ENCODE data around the gene BRD3OS. TPM values are rescaled to one million over a fixed set of nuclear protein-coding genes. Genes with fewer than 3 reads are reported as not detected.

Gene BRD3OS
- total RNA-seq, 1 experiment from 2014 or later: 13.6 TPM

GRCh38 chr9:134047868-134048581, 22.7 kb downstream of the BRD3OS start:
- ChIA-PET POLR2A (ENCODE audit: unreplicated experiment) (no interaction called here), CTCF (no interaction called here)

GRCh38 chr9:134048582-134048968, 23.3 kb downstream of the BRD3OS start:
- Histone ChIP-seq H3K9me3 (ENCODE audit: low read length) (no peaks in the 10 kb centered on the region), H3K27ac (ENCODE audit: low read length) (no peak overlapping the region), H3K4me3 (ENCODE audit: low read length) (no peak overlapping the region), H2AFZ (ENCODE audit: low read length) (no peak overlapping the region), H3K4me2 (ENCODE audit: low read length) (no peak overlapping the region), H3K79me2 (ENCODE audit: low read length) (no peaks in the 10 kb centered on the region), H3K36me3 (ENCODE audit: low read depth, low read length) (no peaks in the 10 kb centered on the region), H3K9me2 (replicated peaks; ENCODE audit: low read length) (no peaks in the 10 kb centered on the region), H3K27me3 (ENCODE audit: low read length) (no peaks in the 10 kb centered on the region), H4K20me1 (ENCODE audit: low read length) (no peaks in the 10 kb centered on the region), H3K4me1 (ENCODE audit: insufficient read depth, low read length) (no peaks in the 10 kb centered on the region), H3K9ac (ENCODE audit: low read length) (no peak overlapping the region), H3F3A (ENCODE audit: low read length, unreplicated experiment) (no peaks in the 10 kb centered on the region)
- no peak for DNase-seq
- ATAC-seq: no peak
- no TSS peak for BruUV-seq (replicated peaks)
- intact Hi-C loops (cut with micrococcal nuclease): no loop called here
- ChIA-PET POLR2A (ENCODE audit: unreplicated experiment) (no interaction called here), CTCF (no interaction called here)
- TF ChIP-seq EZH2phosphoT487 (IDR thresholded peaks at IDR 0.05; ENCODE audit: borderline replicate concordance, low read length): no peak
- TF ChIP-seq, protein P1, sequence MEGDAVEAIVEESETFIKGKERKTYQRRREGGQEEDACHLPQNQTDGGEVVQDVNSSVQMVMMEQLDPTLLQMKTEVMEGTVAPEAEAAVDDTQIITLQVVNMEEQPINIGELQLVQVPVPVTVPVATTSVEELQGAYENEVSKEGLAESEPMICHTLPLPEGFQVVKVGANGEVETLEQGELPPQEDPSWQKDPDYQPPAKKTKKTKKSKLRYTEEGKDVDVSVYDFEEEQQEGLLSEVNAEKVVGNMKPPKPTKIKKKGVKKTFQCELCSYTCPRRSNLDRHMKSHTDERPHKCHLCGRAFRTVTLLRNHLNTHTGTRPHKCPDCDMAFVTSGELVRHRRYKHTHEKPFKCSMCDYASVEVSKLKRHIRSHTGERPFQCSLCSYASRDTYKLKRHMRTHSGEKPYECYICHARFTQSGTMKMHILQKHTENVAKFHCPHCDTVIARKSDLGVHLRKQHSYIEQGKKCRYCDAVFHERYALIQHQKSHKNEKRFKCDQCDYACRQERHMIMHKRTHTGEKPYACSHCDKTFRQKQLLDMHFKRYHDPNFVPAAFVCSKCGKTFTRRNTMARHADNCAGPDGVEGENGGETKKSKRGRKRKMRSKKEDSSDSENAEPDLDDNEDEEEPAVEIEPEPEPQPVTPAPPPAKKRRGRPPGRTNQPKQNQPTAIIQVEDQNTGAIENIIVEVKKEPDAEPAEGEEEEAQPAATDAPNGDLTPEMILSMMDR (conservative IDR thresholded peaks at IDR 0.05; ENCODE audit: low read depth, low read length): no peak
- no peak for TF ChIP-seq EZH2 (IDR thresholded peaks at IDR 0.05; ENCODE audit: low read length, unreplicated experiment)

More at GRCh38 chr9:134047868-134048581, 22.7 kb downstream of the BRD3OS start:
- no peak overlapping the region for H3K27ac ChIP-seq (ENCODE audit: low read length)
- intact Hi-C loops (cut with micrococcal nuclease): no loop called here
- no peaks in the 10 kb centered on the region for H3K9me2 ChIP-seq (replicated peaks; ENCODE audit: low read length)
- no peaks in the 10 kb centered on the region for H3K36me3 ChIP-seq (ENCODE audit: low read depth, low read length)
- no peaks in the 10 kb centered on the region for H4K20me1 ChIP-seq (ENCODE audit: low read length)
- H3F3A ChIP-seq (ENCODE audit: low read length, unreplicated experiment): no peaks in the 10 kb centered on the region
- H3K4me3 ChIP-seq (ENCODE audit: low read length): no peak overlapping the region
- H3K27me3 ChIP-seq (ENCODE audit: low read length): no peaks in the 10 kb centered on the region
- no peak for TF ChIP-seq EZH2 (IDR thresholded peaks at IDR 0.05; ENCODE audit: low read length, unreplicated experiment)
- TF ChIP-seq, protein P1 (conservative IDR thresholded peaks at IDR 0.05; ENCODE audit: low read depth, low read length): no peak
- TF ChIP-seq EZH2phosphoT487 (IDR thresholded peaks at IDR 0.05; ENCODE audit: borderline replicate concordance, low read length): no peak
- H3K4me1 ChIP-seq (ENCODE audit: insufficient read depth, low read length): no peaks in the 10 kb centered on the region
- H3K79me2 ChIP-seq (ENCODE audit: low read length): no peaks in the 10 kb centered on the region
- H2AFZ ChIP-seq (ENCODE audit: low read length): no peak overlapping the region
- DNase-seq (no peak), ATAC-seq (no peak)
- BruUV-seq (replicated peaks): no TSS peak
- no peak overlapping the region for H3K4me2 ChIP-seq (ENCODE audit: low read length)
- H3K9me3 ChIP-seq (ENCODE audit: low read length): no peaks in the 10 kb centered on the region
- H3K9ac ChIP-seq (ENCODE audit: low read length): no peak overlapping the region

DNA sequence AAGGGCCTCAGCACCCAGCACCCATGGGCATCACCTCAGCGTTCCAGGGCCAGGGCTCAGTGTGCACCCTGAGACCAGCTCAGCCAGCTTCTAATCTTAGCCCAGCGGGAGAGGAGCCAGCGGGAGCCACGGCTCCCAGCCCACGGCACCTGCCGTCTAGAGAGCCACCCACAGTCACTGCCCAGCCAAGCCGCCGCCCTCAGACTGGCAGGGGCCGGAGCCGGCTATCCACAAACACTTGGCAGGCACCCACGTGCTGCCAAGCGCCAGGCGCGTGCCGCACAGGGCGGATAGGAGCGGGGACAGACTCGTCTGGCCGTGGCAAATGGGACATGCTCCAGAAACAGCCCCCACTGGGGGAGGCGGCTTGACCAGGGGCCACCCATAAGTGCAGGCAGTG, 24.0 kb downstream of the BRD3OS start:
- ATAC-seq: no peak
- Histone ChIP-seq H3K79me2 (ENCODE audit: low read length) (peaks cover 4% of the 10 kb centered on the region; the same call in 1 of the 2 replicates), H3K4me1 (ENCODE audit: insufficient read depth, low read length) (no peaks in the 10 kb centered on the region), H3K9me2 (replicated peaks; ENCODE audit: low read length) (no peaks in the 10 kb centered on the region), H2AFZ (ENCODE audit: low read length) (no peak overlapping the region), H3K4me2 (ENCODE audit: low read length) (no peak overlapping the region), H3F3A (ENCODE audit: low read length, unreplicated experiment) (no peaks in the 10 kb centered on the region), H3K9me3 (ENCODE audit: low read length) (no peaks in the 10 kb centered on the region), H3K4me3 (ENCODE audit: low read length) (no peak overlapping the region), H3K36me3 (ENCODE audit: low read depth, low read length) (no peaks in the 10 kb centered on the region), H3K27ac (ENCODE audit: low read length) (no peak overlapping the region), H3K9ac (ENCODE audit: low read length) (no peak overlapping the region), H4K20me1 (ENCODE audit: low read length) (no peaks in the 10 kb centered on the region), H3K27me3 (ENCODE audit: low read length) (no peaks in the 10 kb centered on the region)
- intact Hi-C loops (cut with micrococcal nuclease): no loop called here
- POLR2A ChIA-PET (ENCODE audit: unreplicated experiment): no interaction called here
- BruUV-seq (replicated peaks): no TSS peak
- TF ChIP-seq, protein P1 (conservative IDR thresholded peaks at IDR 0.05; ENCODE audit: low read depth, low read length): no peak
- TF ChIP-seq EZH2 (IDR thresholded peaks at IDR 0.05; ENCODE audit: low read length, unreplicated experiment) (no peak), EZH2phosphoT487 (IDR thresholded peaks at IDR 0.05; ENCODE audit: borderline replicate concordance, low read length) (no peak)
- CTCF ChIA-PET: no interaction called here
- no peak for DNase-seq
